ENCODE results near the gene ITGB3BP. TPM values are rescaled to one million over a fixed set of nuclear protein-coding genes. Genes with fewer than 3 reads are reported as not detected.
"Not testable (repeated sequence)": the region's sequence is repeated elsewhere in the genome, so short reads cannot be mapped to it uniquely, and the experiment has no call there.

Gene ITGB3BP
- total RNA-seq, 1 experiment from 2014 or later, result 79.2 TPM

DNA sequence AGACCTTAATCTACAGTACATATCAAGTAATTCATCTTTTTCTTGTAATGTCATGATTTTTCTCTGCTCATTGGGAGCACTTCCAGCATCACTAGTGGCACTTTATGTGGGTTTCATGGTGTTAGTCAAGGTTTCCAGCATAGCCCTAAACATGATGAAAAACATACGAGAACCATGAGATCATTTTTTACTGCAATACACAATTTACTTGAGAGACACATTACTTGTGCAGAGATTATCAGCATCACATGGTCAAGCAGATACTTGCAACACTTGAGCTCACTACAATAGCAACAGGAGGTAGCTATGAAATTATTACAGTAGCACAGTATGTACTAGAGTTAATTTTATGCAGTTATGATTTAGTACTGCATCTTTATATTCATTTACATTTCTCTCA lies 36.4 kb downstream of the ITGB3BP start:
- no peaks in the 10 kb centered on the region for H3K9me3 ChIP-seq (ENCODE audit: insufficient read depth, low read depth)
- H3K79me2 ChIP-seq (ENCODE audit: low read depth), result no peaks in the 10 kb centered on the region
- intact Hi-C loops (cut with micrococcal nuclease; ENCODE audit: unreplicated experiment), result no loop called here
- H3K27me3 ChIP-seq (ENCODE audit: insufficient read depth, low read depth), result no peaks in the 10 kb centered on the region
- no peak overlapping the region for H3K4me3 ChIP-seq
- DNase-seq, result no peak
- no peaks in the 10 kb centered on the region for H3K36me3 ChIP-seq (ENCODE audit: low read depth)
- no peak overlapping the region for H2AFZ ChIP-seq
- H3K4me1 ChIP-seq (replicated peaks; ENCODE audit: insufficient read depth), result no peaks in the 10 kb centered on the region
- H3F3A ChIP-seq (ENCODE audit: insufficient read depth, low read depth), result no peaks in the 10 kb centered on the region; the same call in 1 of the 2 replicates
- POLR2A ChIA-PET (ENCODE audit: unreplicated experiment), result no interaction called here
- no peaks in the 10 kb centered on the region for H3K9me2 ChIP-seq (ENCODE audit: insufficient read depth)
- no peak overlapping the region for H3K27ac ChIP-seq
- BruUV-seq (replicated peaks), result no TSS peak
- TF ChIP-seq EZH2 (IDR thresholded peaks at IDR 0.05; ENCODE audit: low read depth), result no peak
- TF ChIP-seq, protein P1, sequence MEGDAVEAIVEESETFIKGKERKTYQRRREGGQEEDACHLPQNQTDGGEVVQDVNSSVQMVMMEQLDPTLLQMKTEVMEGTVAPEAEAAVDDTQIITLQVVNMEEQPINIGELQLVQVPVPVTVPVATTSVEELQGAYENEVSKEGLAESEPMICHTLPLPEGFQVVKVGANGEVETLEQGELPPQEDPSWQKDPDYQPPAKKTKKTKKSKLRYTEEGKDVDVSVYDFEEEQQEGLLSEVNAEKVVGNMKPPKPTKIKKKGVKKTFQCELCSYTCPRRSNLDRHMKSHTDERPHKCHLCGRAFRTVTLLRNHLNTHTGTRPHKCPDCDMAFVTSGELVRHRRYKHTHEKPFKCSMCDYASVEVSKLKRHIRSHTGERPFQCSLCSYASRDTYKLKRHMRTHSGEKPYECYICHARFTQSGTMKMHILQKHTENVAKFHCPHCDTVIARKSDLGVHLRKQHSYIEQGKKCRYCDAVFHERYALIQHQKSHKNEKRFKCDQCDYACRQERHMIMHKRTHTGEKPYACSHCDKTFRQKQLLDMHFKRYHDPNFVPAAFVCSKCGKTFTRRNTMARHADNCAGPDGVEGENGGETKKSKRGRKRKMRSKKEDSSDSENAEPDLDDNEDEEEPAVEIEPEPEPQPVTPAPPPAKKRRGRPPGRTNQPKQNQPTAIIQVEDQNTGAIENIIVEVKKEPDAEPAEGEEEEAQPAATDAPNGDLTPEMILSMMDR (conservative IDR thresholded peaks at IDR 0.05), result no peak
- CTCF ChIA-PET, result no interaction called here
- H4K20me1 ChIP-seq (ENCODE audit: insufficient read depth), result no peaks in the 10 kb centered on the region
- H3K4me2 ChIP-seq, result no peak overlapping the region

DNA sequence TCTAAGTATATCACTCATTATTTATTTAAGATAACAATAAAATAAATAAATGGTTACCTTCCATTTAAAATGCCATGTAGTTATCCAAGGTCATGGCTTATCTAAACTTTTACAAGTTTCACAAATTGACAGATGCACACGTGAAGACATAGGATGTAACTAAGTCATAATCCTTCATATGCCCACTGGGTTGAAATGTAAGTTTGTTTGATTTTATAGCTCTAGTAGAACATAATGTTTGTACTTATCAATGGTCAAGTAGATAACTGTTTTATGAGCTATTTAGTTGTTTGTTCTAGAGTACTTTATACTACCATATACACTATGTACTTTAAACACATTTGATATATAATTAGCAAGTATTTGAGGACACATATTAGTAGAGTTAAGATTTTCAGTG lies 43.0 kb downstream of the ITGB3BP start:
- Histone ChIP-seq H3K9me3 (ENCODE audit: insufficient read depth, low read depth) (no peaks in the 10 kb centered on the region), H3K27me3 (ENCODE audit: insufficient read depth, low read depth) (no peaks in the 10 kb centered on the region), H3K4me2 (no peak overlapping the region), H3K36me3 (ENCODE audit: low read depth) (no peaks in the 10 kb centered on the region), H3K79me2 (ENCODE audit: low read depth) (no peaks in the 10 kb centered on the region), H2AFZ (no peak overlapping the region), H3K9me2 (ENCODE audit: insufficient read depth) (no peaks in the 10 kb centered on the region), H4K20me1 (ENCODE audit: insufficient read depth) (no peaks in the 10 kb centered on the region), H3K27ac (no peak overlapping the region), H3K4me3 (no peak overlapping the region), H3F3A (ENCODE audit: insufficient read depth, low read depth) (no peaks in the 10 kb centered on the region), H3K4me1 (replicated peaks; ENCODE audit: insufficient read depth) (no peaks in the 10 kb centered on the region)
- TF ChIP-seq, protein P1 (conservative IDR thresholded peaks at IDR 0.05), result no peak
- CTCF ChIA-PET, result no interaction called here
- no peak for DNase-seq
- intact Hi-C loops (cut with micrococcal nuclease; ENCODE audit: unreplicated experiment), result no loop called here
- no TSS peak for BruUV-seq (replicated peaks)
- POLR2A ChIA-PET (ENCODE audit: unreplicated experiment), result no interaction called here

DNA sequence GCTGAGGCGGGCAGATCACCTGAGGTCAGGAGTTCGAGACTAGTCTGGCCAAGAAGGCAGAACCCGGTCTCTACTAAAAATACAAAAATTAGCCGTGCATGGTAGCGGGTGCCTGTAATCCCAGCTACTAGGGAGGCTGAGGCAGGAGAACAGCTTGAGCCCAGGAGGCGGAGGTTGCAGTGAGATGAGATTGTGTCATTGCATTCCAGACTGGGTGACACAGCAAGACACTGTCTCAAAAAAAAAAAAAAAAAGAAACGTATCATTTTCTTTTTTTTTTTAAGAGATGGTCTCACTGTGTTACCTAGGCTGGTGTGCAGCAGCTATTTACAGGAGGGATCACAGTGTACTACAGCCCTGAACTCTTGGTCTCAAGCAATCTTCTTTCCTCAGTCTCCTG lies 47.3 kb downstream of the ITGB3BP start:
- CTCF ChIA-PET, result no interaction called here
- Histone ChIP-seq H2AFZ (no peak overlapping the region), H3K27ac (no peak overlapping the region), H3K9me2 (ENCODE audit: insufficient read depth) (no peaks in the 10 kb centered on the region), H4K20me1 (ENCODE audit: insufficient read depth) (no peaks in the 10 kb centered on the region), H3F3A (ENCODE audit: insufficient read depth, low read depth) (peaks cover 3% of the 10 kb centered on the region; the same call in 1 of the 2 replicates), H3K36me3 (ENCODE audit: low read depth) (no peaks in the 10 kb centered on the region), H3K4me3 (no peak overlapping the region), H3K4me1 (replicated peaks; ENCODE audit: insufficient read depth) (no peaks in the 10 kb centered on the region), H3K4me2 (no peak overlapping the region), H3K79me2 (ENCODE audit: low read depth) (no peaks in the 10 kb centered on the region), H3K27me3 (ENCODE audit: insufficient read depth, low read depth) (no peaks in the 10 kb centered on the region), H3K9me3 (ENCODE audit: insufficient read depth, low read depth) (peaks cover 2% of the 10 kb centered on the region; the same call in 1 of the 2 replicates)
- intact Hi-C loops (cut with micrococcal nuclease; ENCODE audit: unreplicated experiment), result no loop called here
- DNase-seq, result no peak
- no peak for TF ChIP-seq EZH2 (IDR thresholded peaks at IDR 0.05; ENCODE audit: low read depth)
- TF ChIP-seq, protein P1 (conservative IDR thresholded peaks at IDR 0.05), result no peak
- POLR2A ChIA-PET (ENCODE audit: unreplicated experiment), result no interaction called here
- no TSS peak for BruUV-seq (replicated peaks)

DNA sequence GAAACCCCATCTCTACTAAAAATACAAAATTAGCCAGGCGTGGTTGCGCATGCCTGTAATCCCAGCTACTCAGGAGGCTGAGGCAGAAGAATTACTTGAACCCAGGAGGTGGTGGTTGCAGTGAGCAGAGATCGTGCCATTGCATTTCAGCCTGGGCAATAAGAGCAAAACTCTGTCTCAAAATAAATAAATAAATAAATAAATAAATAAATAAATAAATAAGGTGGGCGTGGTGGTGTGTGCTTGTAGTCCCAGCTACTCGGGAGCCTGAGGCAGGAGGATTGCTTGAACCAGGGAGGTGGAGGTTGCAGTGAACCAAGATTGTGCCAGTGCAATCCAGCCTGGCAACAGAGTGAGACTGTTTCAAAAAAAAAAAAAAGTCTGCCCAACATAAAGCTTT lies 54.3 kb downstream of the ITGB3BP start:
- H3K36me3 ChIP-seq (ENCODE audit: low read depth); H3F3A ChIP-seq (ENCODE audit: insufficient read depth, low read depth); H3K4me1 ChIP-seq (replicated peaks; ENCODE audit: insufficient read depth); H3K79me2 ChIP-seq (ENCODE audit: low read depth); H2AFZ ChIP-seq; BruUV-seq (replicated peaks); DNase-seq; intact Hi-C loops (cut with micrococcal nuclease; ENCODE audit: unreplicated experiment); H3K27ac ChIP-seq; H3K4me2 ChIP-seq; H3K4me3 ChIP-seq; H4K20me1 ChIP-seq (ENCODE audit: insufficient read depth); CTCF ChIA-PET; H3K27me3 ChIP-seq (ENCODE audit: insufficient read depth, low read depth); H3K9me2 ChIP-seq (ENCODE audit: insufficient read depth); POLR2A ChIA-PET (ENCODE audit: unreplicated experiment): not testable (repeated sequence)
- peaks cover 13% of the 10 kb centered on the region; the same call in 1 of the 2 replicates for H3K9me3 ChIP-seq (ENCODE audit: insufficient read depth, low read depth)

All from PC-9 (cell line).